Smooth muscle cell (in vitro differentiated cells): ENCODE measurements around the gene RNU6-9. TPM values are rescaled to one million over a fixed set of nuclear protein-coding genes. Genes with fewer than 3 reads are reported as not detected.

Experiments
- DNase-seq: peaks from one replicate; lab custom pipeline; 2025; ENCODE audit not compliant: unreplicated experiment; lab: John Stamatoyannopoulos, UW
- H2AFZ ChIP-seq: fragments of 200-600 bp; sonication (generic); 2 replicates; pipeline ENCODE4 v1.6.0; 2016; ENCODE audit warnings: antibody characterized with exemption, low read depth, mild to moderate bottlenecking
- H3F3A ChIP-seq: fragments of 200-600 bp; sonication (generic); 2 replicates; pipeline ENCODE4 v1.6.0; 2017; ENCODE audit warnings: antibody characterized with exemption, low read depth
- H3K27ac ChIP-seq: fragments of 200-600 bp; sonication (generic); 2 replicates; pipeline ENCODE4 v1.5.1; 2016; ENCODE audit warnings: low read depth, mild to moderate bottlenecking
- H3K27me3 ChIP-seq: fragments of 200-600 bp; sonication (generic); 2 replicates; pipeline ENCODE4 v1.6.1; 2016; ENCODE audit warnings: low read depth, mild to moderate bottlenecking
- H3K36me3 ChIP-seq: fragments of 200-600 bp; sonication (generic); 2 replicates; pipeline ENCODE4 v1.5.1; 2016; ENCODE audit warnings: low read depth
- H3K4me1 ChIP-seq: fragments of 200-600 bp; sonication (generic); 2 replicates; pipeline ENCODE4 v1.5.1; 2016; ENCODE audit warnings: low read depth
- H3K4me2 ChIP-seq: fragments of 200-600 bp; sonication (generic); 2 replicates; pipeline ENCODE4 v1.6.0; 2016; ENCODE audit warnings: mild to moderate bottlenecking
- H3K4me3 ChIP-seq: fragments of 200-600 bp; sonication (generic); 2 replicates; pipeline ENCODE4 v1.5.1; 2016; ENCODE audit warnings: mild to moderate bottlenecking
- H3K79me2 ChIP-seq: fragments of 200-600 bp; sonication (generic); 2 replicates; pipeline ENCODE4 v1.6.0; 2016; ENCODE audit warnings: low read depth, mild to moderate bottlenecking
- H3K9ac ChIP-seq: fragments of 200-600 bp; sonication (generic); 2 replicates; pipeline ENCODE4 v1.6.0; 2016; ENCODE audit warnings: low read depth
- H3K9me3 ChIP-seq: fragments of 200-600 bp; sonication (generic); replicated peaks from 2 replicates; pipeline ENCODE4 v1.5.1; 2016; ENCODE audit warnings: low read depth
- H4K20me1 ChIP-seq: fragments of 200-600 bp; sonication (generic); 2 replicates; pipeline ENCODE4 v1.6.0; 2016; ENCODE audit warnings: low read depth
- CTCF ChIP-seq: fragments of 200-600 bp; sonication (generic); IDR thresholded peaks from 2 replicates; pipeline ENCODE4 v1.5.1; 2017; ENCODE audit warnings: borderline replicate concordance, mild to moderate bottlenecking, antibody characterized with exemption; ENCODE audit not compliant: insufficient read depth, poor library complexity, severe bottlenecking
- WGBS: methylation state at CpG from one replicate; pipeline ENCODE4 v1.1.7; 2016; ENCODE audit warnings: low lambda C conversion rate; 5-methylcytosine and 5-hydroxymethylcytosine counted together
- polyA plus RNA-seq: library from polyadenylated mRNA; unstranded; fragments of >200 nt; fragmentation: Nextera tagmentation; extraction: Ambion mirVana; gene quantifications from 2 replicates; pipeline ENCODE4 v1.2.1, GENCODE V29; 2016
- total RNA-seq: library from RNA; depleted of rRNA; stranded (reverse); fragments of >200 nt; gene quantifications from 2 replicates; pipeline ENCODE4 v1.2.3, GENCODE V29; 2014

RNU6-9 gene
- total and polyA plus RNA-seq, 2 experiments from 2014 or later: not detected

GRCh38 chr19:854549-854948 is 38.7 kb upstream of the RNU6-9 start:
- Histone ChIP-seq H3F3A (peaks cover 8% of the 10 kb centered on the region), H3K9ac (no peak overlapping the region), H3K27ac (no peak overlapping the region), H4K20me1 (no peaks in the 10 kb centered on the region), H3K27me3 (no peaks in the 10 kb centered on the region), H3K79me2 (no peaks in the 10 kb centered on the region), H2AFZ (no peak overlapping the region), H3K4me2 (no peak overlapping the region), H3K36me3 (no peaks in the 10 kb centered on the region), H3K9me3 (no peaks in the 10 kb centered on the region), H3K4me3 (no peak overlapping the region), H3K4me1 (no peaks in the 10 kb centered on the region)
- WGBS: 86% methylated on average over 6 of the region's 6 CpGs
- no peak for DNase-seq
- TF ChIP-seq CTCF: no peak

GRCh38 chr19:855142-855541 is 38.1 kb upstream of the RNU6-9 start:
- no peaks in the 10 kb centered on the region for H3K36me3 ChIP-seq
- no peak overlapping the region for H3K4me2 ChIP-seq
- no peak overlapping the region for H2AFZ ChIP-seq
- H3K9ac ChIP-seq: no peak overlapping the region
- no peak for DNase-seq
- TF ChIP-seq CTCF: no peak
- H3K27me3 ChIP-seq: peaks cover 4% of the 10 kb centered on the region
- H3F3A ChIP-seq: peaks cover 6% of the 10 kb centered on the region
- H3K9me3 ChIP-seq: no peaks in the 10 kb centered on the region
- no peak overlapping the region for H3K4me3 ChIP-seq
- H3K27ac ChIP-seq: no peak overlapping the region
- 89% methylated on average over 12 of the region's 12 CpGs for WGBS
- no peaks in the 10 kb centered on the region for H3K79me2 ChIP-seq
- no peaks in the 10 kb centered on the region for H3K4me1 ChIP-seq
- no peaks in the 10 kb centered on the region for H4K20me1 ChIP-seq

- H3K79me2 ChIP-seq: no peaks in the 10 kb centered on the region
- no peak overlapping the region for H3K9ac ChIP-seq
- no peak overlapping the region for H3K4me3 ChIP-seq
- no peaks in the 10 kb centered on the region for H3K36me3 ChIP-seq
- H3K27ac ChIP-seq: no peak overlapping the region
- 88% methylated on average over 38 of the region's 40 CpGs for WGBS
- no peak for DNase-seq
- peaks cover 1% of the 10 kb centered on the region for H3F3A ChIP-seq
- no peaks in the 10 kb centered on the region for H4K20me1 ChIP-seq
- H3K27me3 ChIP-seq: peaks cover 9% of the 10 kb centered on the region
- no peak overlapping the region for H2AFZ ChIP-seq
- no peak overlapping the region for H3K4me2 ChIP-seq
- TF ChIP-seq CTCF: no peak
- H3K9me3 ChIP-seq: no peaks in the 10 kb centered on the region
- no peaks in the 10 kb centered on the region for H3K4me1 ChIP-seq
Observed at GRCh38 chr19:855566-856120, 37.6 kb upstream of the RNU6-9 start.

- Histone ChIP-seq H3F3A (no peaks in the 10 kb centered on the region), H3K27me3 (peaks cover 32% of the 10 kb centered on the region), H2AFZ (no peak overlapping the region), H3K9ac (no peak overlapping the region), H3K79me2 (no peaks in the 10 kb centered on the region), H3K9me3 (no peaks in the 10 kb centered on the region), H3K36me3 (no peaks in the 10 kb centered on the region), H3K4me2 (no peak overlapping the region), H3K27ac (no peak overlapping the region), H4K20me1 (no peaks in the 10 kb centered on the region), H3K4me1 (no peaks in the 10 kb centered on the region), H3K4me3 (no peak overlapping the region)
- WGBS: 82% methylated on average over 9 of the region's 9 CpGs
- no peak for DNase-seq
- TF ChIP-seq CTCF: no peak
Observed at GRCh38 chr19:858284-858683, 35.0 kb upstream of the RNU6-9 start.
